HL-60 (cell line): Measurements from ENCODE around the gene METRNL.

Source experiments
- DNase-seq, 2 experiments: peaks; one replicate each; pipeline ENCODE4 v3.0.0-alpha.2; 2010 to 2020; ENCODE audit warnings: low read depth in 1 of 2, low spot score in 1 of 2
- H3K27ac ChIP-seq: fragments of 250-450 bp; sonication (Bioruptor Pico); replicated peaks from 2 replicates; pipeline ENCODE4 v1.5.1; 2020; ENCODE audit warnings: mild to moderate bottlenecking, moderate library complexity
- H3K27me3 ChIP-seq: fragments of 250-450 bp; sonication (Bioruptor Pico); 2 replicates; pipeline ENCODE4 v1.5.1; 2021; ENCODE audit warnings: mild to moderate bottlenecking, moderate library complexity; ENCODE audit not compliant: insufficient read depth, poor library complexity, severe bottlenecking
- H3K4me3 ChIP-seq: replicated peaks from 2 replicates; pipeline ENCODE4 v1.5.1; 2011; ENCODE audit warnings: mild to moderate bottlenecking, control low read depth, low read length; ENCODE audit not compliant: insufficient read depth
- GABPA ChIP-seq: IDR thresholded peaks from 2 replicates; pipeline ENCODE4 v1.6.1; 2012; ENCODE audit warnings: low read depth
- POLR2AphosphoS5 ChIP-seq: IDR thresholded peaks from 2 replicates; pipeline ENCODE4 v1.6.1; 2012; ENCODE audit warnings: low read depth
- REST ChIP-seq: IDR thresholded peaks from 2 replicates; pipeline ENCODE4 v1.6.1; 2012; ENCODE audit warnings: low read depth; ENCODE audit not compliant: insufficient replicate concordance
- SPI1 ChIP-seq: IDR thresholded peaks from 2 replicates; pipeline ENCODE4 v1.6.1; 2012; ENCODE audit warnings: low read depth, mild to moderate bottlenecking, borderline replicate concordance
- TF ChIP-seq, protein P1 (sequence below): IDR thresholded peaks from one replicate; pipeline ENCODE4 v1.5.1; 2011; ENCODE audit warnings: low read length, control low read depth, inconsistent platforms; ENCODE audit not compliant: insufficient read depth

The METRNL gene

DNA sequence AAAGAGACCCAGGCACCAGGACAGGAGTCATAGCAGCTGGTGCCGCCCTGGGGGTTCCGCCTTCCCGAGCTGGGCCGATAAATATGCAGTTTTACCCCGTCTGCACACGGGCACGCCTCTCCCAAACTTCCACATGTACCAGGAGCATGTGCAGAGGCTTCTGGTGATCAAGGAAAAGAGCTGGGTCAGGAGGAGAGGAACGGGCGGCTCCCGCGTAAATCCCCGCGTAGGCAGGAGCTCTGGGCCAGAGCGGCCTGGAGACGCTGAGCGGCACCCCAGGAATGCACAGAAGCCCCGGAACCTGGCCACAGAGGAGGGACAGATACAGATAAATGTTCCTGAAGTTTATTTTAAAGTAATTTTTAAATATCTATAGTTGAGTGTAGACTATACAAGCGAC, 46.6 kb upstream of the METRNL start:
- H3K27ac ChIP-seq, result no peak overlapping the region
- no peak for DNase-seq
- no peaks in the 10 kb centered on the region for H3K27me3 ChIP-seq
- no peak overlapping the region for H3K4me3 ChIP-seq
- TF ChIP-seq SPI1 (no peak), POLR2AphosphoS5 (no peak), GABPA (no peak), REST (no peak)
- TF ChIP-seq, protein P1, sequence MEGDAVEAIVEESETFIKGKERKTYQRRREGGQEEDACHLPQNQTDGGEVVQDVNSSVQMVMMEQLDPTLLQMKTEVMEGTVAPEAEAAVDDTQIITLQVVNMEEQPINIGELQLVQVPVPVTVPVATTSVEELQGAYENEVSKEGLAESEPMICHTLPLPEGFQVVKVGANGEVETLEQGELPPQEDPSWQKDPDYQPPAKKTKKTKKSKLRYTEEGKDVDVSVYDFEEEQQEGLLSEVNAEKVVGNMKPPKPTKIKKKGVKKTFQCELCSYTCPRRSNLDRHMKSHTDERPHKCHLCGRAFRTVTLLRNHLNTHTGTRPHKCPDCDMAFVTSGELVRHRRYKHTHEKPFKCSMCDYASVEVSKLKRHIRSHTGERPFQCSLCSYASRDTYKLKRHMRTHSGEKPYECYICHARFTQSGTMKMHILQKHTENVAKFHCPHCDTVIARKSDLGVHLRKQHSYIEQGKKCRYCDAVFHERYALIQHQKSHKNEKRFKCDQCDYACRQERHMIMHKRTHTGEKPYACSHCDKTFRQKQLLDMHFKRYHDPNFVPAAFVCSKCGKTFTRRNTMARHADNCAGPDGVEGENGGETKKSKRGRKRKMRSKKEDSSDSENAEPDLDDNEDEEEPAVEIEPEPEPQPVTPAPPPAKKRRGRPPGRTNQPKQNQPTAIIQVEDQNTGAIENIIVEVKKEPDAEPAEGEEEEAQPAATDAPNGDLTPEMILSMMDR, result no peak

GRCh38 chr17:83034525-83034924, 44.9 kb upstream of the METRNL start:
- no peak for DNase-seq
- Histone ChIP-seq H3K4me3 (no peak overlapping the region), H3K27ac (no peak overlapping the region), H3K27me3 (no peaks in the 10 kb centered on the region)
- TF ChIP-seq GABPA (no peak), REST (no peak), SPI1 (no peak), POLR2AphosphoS5 (no peak)
- TF ChIP-seq, protein P1, result no peak

DNA sequence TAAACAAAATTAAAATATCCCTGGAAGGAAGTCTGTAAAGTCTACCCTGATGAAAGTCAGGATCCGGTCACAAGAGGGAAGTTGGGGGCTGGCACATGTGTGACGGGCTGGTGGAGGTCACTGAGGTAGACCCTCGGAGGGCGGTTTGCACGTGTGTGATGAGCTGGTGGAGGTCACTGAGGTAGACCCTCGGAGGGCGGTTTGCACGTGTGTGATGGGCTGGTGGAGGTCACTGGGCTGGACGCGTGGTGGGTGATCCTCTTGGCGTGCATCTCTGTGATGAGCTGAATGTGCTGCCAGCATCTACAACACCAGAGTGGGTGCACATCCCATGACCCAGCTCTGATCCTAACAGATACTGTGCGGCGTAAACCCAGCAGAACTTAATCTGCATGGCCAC, 43.7 kb upstream of the METRNL start:
- no peak overlapping the region for H3K4me3 ChIP-seq
- H3K27ac ChIP-seq, result no peak overlapping the region
- DNase-seq, result no peak
- TF ChIP-seq SPI1 (no peak), REST (no peak), GABPA (no peak), POLR2AphosphoS5 (no peak)
- TF ChIP-seq, protein P1, result no peak
- no peaks in the 10 kb centered on the region for H3K27me3 ChIP-seq
